ENCODE data around the gene ORM1. TPM values are rescaled to one million over a fixed set of nuclear protein-coding genes. Genes with fewer than 3 reads are reported as not detected.
"Not testable (repeated sequence)": the region's sequence is repeated elsewhere in the genome, so short reads cannot be mapped to it uniquely, and the experiment has no call there.

The ORM1 gene
- under 1 TPM in 2 of 4 donors, not detected in 2; 0.30 to 0.34 TPM for polyA plus RNA-seq (ENCODE audit: insufficient read length in 4 of 4)

- DNase-seq (ENCODE audit: low read depth in 4 of 4, low spot score in 3 of 4): not testable (repeated sequence)
These were observed at the start of gene ORM1 for GRCh38 chr9:114322831-114323531. Gene ORM1, plus strand, starts transcription at chr9:114323098. Its CDS starts 36 bp downstream, at chr9:114323134.

GRCh38 chr9:114273461-114273881, 49.4 kb upstream of the ORM1 start:
- no peak for DNase-seq (ENCODE audit: low read depth in 4 of 4, low spot score in 3 of 4)

- no peak for DNase-seq (ENCODE audit: low read depth in 4 of 4, low spot score in 3 of 4)
These were observed 48.7 kb upstream of the ORM1 start for GRCh38 chr9:114274217-114274616.

GRCh38 chr9:114275246-114276004, 47.5 kb upstream of the ORM1 start:
- no peak for DNase-seq (ENCODE audit: low read depth in 4 of 4, low spot score in 3 of 4)

GRCh38 chr9:114276908-114277821, 45.7 kb upstream of the ORM1 start:
- DNase-seq (ENCODE audit: low read depth in 4 of 4, low spot score in 3 of 4): no peak

- no peak for DNase-seq (ENCODE audit: low read depth in 4 of 4, low spot score in 3 of 4)
These were observed 44.5 kb upstream of the ORM1 start for GRCh38 chr9:114278356-114278755.

- no peak for DNase-seq (ENCODE audit: low read depth in 4 of 4, low spot score in 3 of 4)
These were observed 43.9 kb upstream of the ORM1 start for GRCh38 chr9:114278881-114279570.

- DNase-seq (ENCODE audit: low read depth in 4 of 4, low spot score in 3 of 4): no peak
These were observed 43.2 kb upstream of the ORM1 start for GRCh38 chr9:114279693-114280092.

- DNase-seq (ENCODE audit: low read depth in 4 of 4, low spot score in 3 of 4): no peak
These were observed 42.0 kb upstream of the ORM1 start for GRCh38 chr9:114280636-114281472.

GRCh38 chr9:114281473-114282103, 41.3 kb upstream of the ORM1 start:
- DNase-seq (ENCODE audit: low read depth in 4 of 4, low spot score in 3 of 4): no peak

- DNase-seq (ENCODE audit: low read depth in 4 of 4, low spot score in 3 of 4): no peak
These were observed 40.8 kb upstream of the ORM1 start for GRCh38 chr9:114282104-114282485.

GRCh38 chr9:114282507-114282906, 40.4 kb upstream of the ORM1 start:
- no peak for DNase-seq (ENCODE audit: low read depth in 4 of 4, low spot score in 3 of 4)

- no peak for DNase-seq (ENCODE audit: low read depth in 4 of 4, low spot score in 3 of 4)
These were observed 40.0 kb upstream of the ORM1 start for GRCh38 chr9:114282926-114283325.

GRCh38 chr9:114283551-114284111, 39.3 kb upstream of the ORM1 start:
- DNase-seq (ENCODE audit: low read depth in 4 of 4, low spot score in 3 of 4): no peak

GRCh38 chr9:114284316-114285060, 38.4 kb upstream of the ORM1 start:
- no peak for DNase-seq (ENCODE audit: low read depth in 4 of 4, low spot score in 3 of 4)

GRCh38 chr9:114285166-114285867, 37.6 kb upstream of the ORM1 start:
- peak in 2 of 4 donors; percentile 50 to 55 for DNase-seq (ENCODE audit: low read depth in 4 of 4, low spot score in 3 of 4)

- DNase-seq (ENCODE audit: low read depth in 4 of 4, low spot score in 3 of 4): no peak
These were observed 36.7 kb upstream of the ORM1 start for GRCh38 chr9:114286146-114286679.

Measured in right renal pelvis (tissue), 4 donors.